ENCODE results near the gene MFGE8. TPM values are rescaled to one million over a fixed set of nuclear protein-coding genes. Genes with fewer than 3 reads are reported as not detected.
"Not testable (repeated sequence)": the region's sequence is repeated elsewhere in the genome, so short reads cannot be mapped to it uniquely, and the experiment has no call there.

The MFGE8 gene
- 151 and 182 TPM in 2 replicates for total RNA-seq (2014; rRNA removed; shearing (Covaris generic))

GRCh38 chr15:88913017-88913849, at the start of gene MFGE8:
Gene MFGE8, minus strand, starts transcription at chr15:88913379. Its CDS starts 60 bp downstream, at chr15:88913319.
- peaks cover 29% of the 10 kb centered on the region for H3K36me3 ChIP-seq (replicated peaks; ENCODE audit: control insufficient read depth, insufficient read depth, low read length)
- peak within 1 kb of the TSS; percentile 62 for H3K4me3 ChIP-seq (ENCODE audit: insufficient read depth, low read depth, low read length)
- peak; percentile 95 for DNase-seq
- no peaks in the 10 kb centered on the region for H3K27me3 ChIP-seq (ENCODE audit: control insufficient read depth, insufficient read depth, low read length)

- DNase-seq: no peak
Measured at GRCh38 chr15:88959445-88959844, 46.3 kb upstream of the MFGE8 start.

GRCh38 chr15:88956906-88957305, 43.7 kb upstream of the MFGE8 start:
- H3K4me3 ChIP-seq (ENCODE audit: insufficient read depth, low read depth, low read length): no peak overlapping the region
- DNase-seq: no peak
- H3K36me3 ChIP-seq (replicated peaks; ENCODE audit: control insufficient read depth, insufficient read depth, low read length): no peaks in the 10 kb centered on the region
- no peaks in the 10 kb centered on the region for H3K27me3 ChIP-seq (ENCODE audit: control insufficient read depth, insufficient read depth, low read length)

More at GRCh38 chr15:88959445-88959844, 46.3 kb upstream of the MFGE8 start:
- Histone ChIP-seq H3K27me3 (ENCODE audit: control insufficient read depth, insufficient read depth, low read length) (no peaks in the 10 kb centered on the region), H3K36me3 (replicated peaks; ENCODE audit: control insufficient read depth, insufficient read depth, low read length) (no peaks in the 10 kb centered on the region), H3K4me3 (ENCODE audit: insufficient read depth, low read depth, low read length) (no peak overlapping the region)

GRCh38 chr15:88956263-88956662, 43.1 kb upstream of the MFGE8 start:
- no peak overlapping the region for H3K4me3 ChIP-seq (ENCODE audit: insufficient read depth, low read depth, low read length)
- no peak for DNase-seq
- H3K36me3 ChIP-seq (replicated peaks; ENCODE audit: control insufficient read depth, insufficient read depth, low read length): no peaks in the 10 kb centered on the region
- no peaks in the 10 kb centered on the region for H3K27me3 ChIP-seq (ENCODE audit: control insufficient read depth, insufficient read depth, low read length)

- H3K4me3 ChIP-seq (ENCODE audit: insufficient read depth, low read depth, low read length): no peak overlapping the region
- H3K36me3 ChIP-seq (replicated peaks; ENCODE audit: control insufficient read depth, insufficient read depth, low read length): no peaks in the 10 kb centered on the region
- H3K27me3 ChIP-seq (ENCODE audit: control insufficient read depth, insufficient read depth, low read length): no peaks in the 10 kb centered on the region
- peak; percentile 59 for DNase-seq
Measured at GRCh38 chr15:88954431-88955277, 41.5 kb upstream of the MFGE8 start.

- H3K27me3 ChIP-seq (ENCODE audit: control insufficient read depth, insufficient read depth, low read length): no peaks in the 10 kb centered on the region
- no peak for DNase-seq
- H3K36me3 ChIP-seq (replicated peaks; ENCODE audit: control insufficient read depth, insufficient read depth, low read length): no peaks in the 10 kb centered on the region
Measured at GRCh38 chr15:88950600-88951160, 37.5 kb upstream of the MFGE8 start.

GRCh38 chr15:88949734-88950400, 36.7 kb upstream of the MFGE8 start:
- no peaks in the 10 kb centered on the region for H3K27me3 ChIP-seq (ENCODE audit: control insufficient read depth, insufficient read depth, low read length)
- no peak for DNase-seq
- no peak overlapping the region for H3K4me3 ChIP-seq (ENCODE audit: insufficient read depth, low read depth, low read length)
- H3K36me3 ChIP-seq (replicated peaks; ENCODE audit: control insufficient read depth, insufficient read depth, low read length): no peaks in the 10 kb centered on the region

More at GRCh38 chr15:88950600-88951160, 37.5 kb upstream of the MFGE8 start:
- H3K4me3 ChIP-seq (ENCODE audit: insufficient read depth, low read depth, low read length): no peak overlapping the region

- Histone ChIP-seq H3K4me3 (ENCODE audit: insufficient read depth, low read depth, low read length) (no peak overlapping the region), H3K27me3 (ENCODE audit: control insufficient read depth, insufficient read depth, low read length) (no peaks in the 10 kb centered on the region), H3K36me3 (replicated peaks; ENCODE audit: control insufficient read depth, insufficient read depth, low read length) (no peaks in the 10 kb centered on the region)
- DNase-seq: no peak
Measured at GRCh38 chr15:88940110-88940675, 27.0 kb upstream of the MFGE8 start.

- no peaks in the 10 kb centered on the region for H3K27me3 ChIP-seq (ENCODE audit: control insufficient read depth, insufficient read depth, low read length)
- no peak for DNase-seq
- no peak overlapping the region for H3K4me3 ChIP-seq (ENCODE audit: insufficient read depth, low read depth, low read length)
- no peaks in the 10 kb centered on the region for H3K36me3 ChIP-seq (replicated peaks; ENCODE audit: control insufficient read depth, insufficient read depth, low read length)
Measured at GRCh38 chr15:88939486-88939806, 26.3 kb upstream of the MFGE8 start.

GRCh38 chr15:88938802-88939485, 25.8 kb upstream of the MFGE8 start:
- Histone ChIP-seq H3K27me3 (ENCODE audit: control insufficient read depth, insufficient read depth, low read length) (no peaks in the 10 kb centered on the region), H3K4me3 (ENCODE audit: insufficient read depth, low read depth, low read length) (no peak overlapping the region), H3K36me3 (replicated peaks; ENCODE audit: control insufficient read depth, insufficient read depth, low read length) (no peaks in the 10 kb centered on the region)
- DNase-seq: peak; percentile 24

GRCh38 chr15:88934449-88934848, 21.3 kb upstream of the MFGE8 start:
- not testable (repeated sequence) for H3K27me3 ChIP-seq (ENCODE audit: control insufficient read depth, insufficient read depth, low read length); DNase-seq; H3K36me3 ChIP-seq (replicated peaks; ENCODE audit: control insufficient read depth, insufficient read depth, low read length); H3K4me3 ChIP-seq (ENCODE audit: insufficient read depth, low read depth, low read length)

- H3K4me3 ChIP-seq (ENCODE audit: insufficient read depth, low read depth, low read length): no peak overlapping the region
- H3K27me3 ChIP-seq (ENCODE audit: control insufficient read depth, insufficient read depth, low read length): no peaks in the 10 kb centered on the region
- DNase-seq: no peak
- no peaks in the 10 kb centered on the region for H3K36me3 ChIP-seq (replicated peaks; ENCODE audit: control insufficient read depth, insufficient read depth, low read length)
Measured at GRCh38 chr15:88932875-88933330, 19.7 kb upstream of the MFGE8 start.

- Histone ChIP-seq H3K4me3 (ENCODE audit: insufficient read depth, low read depth, low read length) (no peak overlapping the region), H3K36me3 (replicated peaks; ENCODE audit: control insufficient read depth, insufficient read depth, low read length) (no peaks in the 10 kb centered on the region), H3K27me3 (ENCODE audit: control insufficient read depth, insufficient read depth, low read length) (no peaks in the 10 kb centered on the region)
- DNase-seq: no peak
Measured at GRCh38 chr15:88932271-88932874, 19.2 kb upstream of the MFGE8 start.

Measured in H7 (cell line).